ENCODE data around the gene B3GAT1. TPM values are rescaled to one million over a fixed set of nuclear protein-coding genes. Genes with fewer than 3 reads are reported as not detected.

B3GAT1 gene
- polyA plus RNA-seq, 1 of the 3 experiments (the other 2 are of a cell fraction) = 0.15 TPM

DNA sequence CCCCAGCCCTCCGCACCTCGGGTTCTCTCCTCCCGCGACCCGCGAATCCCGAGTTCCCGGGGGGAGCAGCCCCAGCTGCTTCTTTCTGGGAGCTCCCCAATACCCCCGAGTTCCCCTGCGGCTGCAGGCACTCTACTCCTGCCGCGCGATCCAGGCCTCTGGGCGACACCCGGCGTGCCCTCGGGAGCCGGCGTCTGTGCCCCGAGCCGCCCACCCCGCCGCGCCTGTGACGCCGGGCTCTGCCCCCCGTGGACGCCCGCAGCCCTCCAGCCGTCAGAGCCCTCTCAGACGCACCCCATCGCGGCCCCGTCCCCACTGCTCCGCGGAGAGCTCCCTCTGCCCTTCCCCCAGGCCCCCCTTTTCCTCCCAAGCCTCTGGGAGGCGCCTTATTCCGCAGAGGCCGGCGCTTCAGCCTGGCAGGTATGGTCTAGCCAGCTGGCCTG, 79.8 kb downstream of the B3GAT1 start:
- peak overlapping the region; percentile 81; the same call in 1 of the 2 replicates for H2AFZ ChIP-seq (ENCODE audit: low read depth)
- CTCF ChIA-PET = interaction anchor here (0.7 to 1.6 kb wide), 6 partner anchors 11 to 529 kb away, joined by 3 to 5 read pairs (median 3); no protein-coding TSS in a partner anchor

GRCh38 chr11:134331354-134332188, 80.5 kb downstream of the B3GAT1 start, which contains the start of gene GLB1L2:
TSS of gene GLB1L2 (plus strand) at chr11:134331988. CDS start at chr11:134332062, 74 bp downstream.
- H3K9me3 ChIP-seq = no peaks in the 10 kb centered on the region
- H3F3A ChIP-seq (replicated peaks; ENCODE audit: insufficient read depth) = no peaks in the 10 kb centered on the region
- H3K79me2 ChIP-seq (ENCODE audit: insufficient read depth) = no peaks in the 10 kb centered on the region
- peaks cover 7% of the 10 kb centered on the region; the same call in 1 of the 2 replicates for H3K27me3 ChIP-seq (ENCODE audit: insufficient read depth)
- 2% methylated on average over 49 of the region's 80 CpGs for WGBS (ENCODE audit: low lambda C conversion rate)
- no peak within 1 kb of the TSS for H3K9ac ChIP-seq
- CTCF ChIA-PET = interaction anchor here (0.7 to 1.6 kb wide), 5 partner anchors 12 to 529 kb away, joined by 3 to 5 read pairs (median 3); no protein-coding TSS in a partner anchor
- peak within 1 kb of the TSS; percentile 75 for H3K4me2 ChIP-seq
- TF ChIP-seq NRF1 (IDR thresholded peaks at IDR 0.05; ENCODE audit: low read depth, low read length) (peak; percentile 14; the same call in 1 of the 2 replicates), POLR2AphosphoS5 (IDR thresholded peaks at IDR 0.05; ENCODE audit: low read depth, low read length) (no peak), MXI1 (IDR thresholded peaks at IDR 0.05; ENCODE audit: low read depth, low read length) (peak; percentile 80; the same call in 1 of the 2 replicates), NFIC (IDR thresholded peaks at IDR 0.05; ENCODE audit: borderline replicate concordance) (no peak)
- TF ChIP-seq, protein P1, sequence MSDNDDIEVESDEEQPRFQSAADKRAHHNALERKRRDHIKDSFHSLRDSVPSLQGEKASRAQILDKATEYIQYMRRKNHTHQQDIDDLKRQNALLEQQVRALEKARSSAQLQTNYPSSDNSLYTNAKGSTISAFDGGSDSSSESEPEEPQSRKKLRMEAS (IDR thresholded peaks at IDR 0.05; ENCODE audit: low read depth) = 0 out of 2 replicates have a peak, but pooled peaks have one; percentile 54
- H3K4me3 ChIP-seq (ENCODE audit: low read depth in 2 of 2, low read length in 1 of 2) = peak within 1 kb of the TSS; percentile 48 to 53; a peak in 3 of 4 replicates
- no peaks in the 10 kb centered on the region for H3K36me3 ChIP-seq (replicated peaks in 1 of 2; ENCODE audit: control insufficient read depth in 1 of 2, insufficient read depth in 2 of 2, low read length in 1 of 2)
- H3K27ac ChIP-seq (ENCODE audit: low read depth in 2 of 2, low read length in 1 of 2) = no peak within 1 kb of the TSS
- H4K20me1 ChIP-seq (ENCODE audit: insufficient read depth) = no peaks in the 10 kb centered on the region
- peaks cover 0 to 3% of the 10 kb centered on the region in 2 experiments; a peak in 2 of 4 replicates for H3K4me1 ChIP-seq (ENCODE audit: control insufficient read depth in 1 of 2, insufficient read depth in 2 of 2, low read depth in 1 of 2, low read length in 1 of 2)
- peak within 1 kb of the TSS; percentile 81 for H2AFZ ChIP-seq (ENCODE audit: low read depth)
- peak; percentile 99 for DNase-seq
- POLR2A ChIA-PET = no interaction called here
- no peaks in the 10 kb centered on the region for H3K9me2 ChIP-seq

More for the DNA sequence above, 79.8 kb downstream of the B3GAT1 start:
- H3K4me3 ChIP-seq (ENCODE audit: low read depth in 2 of 2, low read length in 1 of 2) = peak overlapping the region in 1 of 2 experiments; percentile 53; a peak in 2 of 4 replicates
- H3K27me3 ChIP-seq (ENCODE audit: insufficient read depth) = peaks cover 7% of the 10 kb centered on the region; the same call in 1 of the 2 replicates
- peak overlapping the region; percentile 75 for H3K4me2 ChIP-seq
- no peaks in the 10 kb centered on the region for H3K36me3 ChIP-seq (replicated peaks in 1 of 2; ENCODE audit: control insufficient read depth in 1 of 2, insufficient read depth in 2 of 2, low read length in 1 of 2)
- no peak overlapping the region for H3K9ac ChIP-seq
- no peaks in the 10 kb centered on the region for H4K20me1 ChIP-seq (ENCODE audit: insufficient read depth)
- peak; percentile 72 for DNase-seq
- TF ChIP-seq MEF2A (IDR thresholded peaks at IDR 0.05; ENCODE audit: borderline replicate concordance, low read depth) (no peak), NFIC (IDR thresholded peaks at IDR 0.05; ENCODE audit: borderline replicate concordance) (no peak), CHD2 (IDR thresholded peaks at IDR 0.05; ENCODE audit: low read length, partially characterized antibody) (no peak), EP300 (IDR thresholded peaks at IDR 0.05; ENCODE audit: borderline replicate concordance in 1 of 2, low read depth in 1 of 2, low read length in 1 of 2) (no peak)
- TF ChIP-seq, protein P2, sequence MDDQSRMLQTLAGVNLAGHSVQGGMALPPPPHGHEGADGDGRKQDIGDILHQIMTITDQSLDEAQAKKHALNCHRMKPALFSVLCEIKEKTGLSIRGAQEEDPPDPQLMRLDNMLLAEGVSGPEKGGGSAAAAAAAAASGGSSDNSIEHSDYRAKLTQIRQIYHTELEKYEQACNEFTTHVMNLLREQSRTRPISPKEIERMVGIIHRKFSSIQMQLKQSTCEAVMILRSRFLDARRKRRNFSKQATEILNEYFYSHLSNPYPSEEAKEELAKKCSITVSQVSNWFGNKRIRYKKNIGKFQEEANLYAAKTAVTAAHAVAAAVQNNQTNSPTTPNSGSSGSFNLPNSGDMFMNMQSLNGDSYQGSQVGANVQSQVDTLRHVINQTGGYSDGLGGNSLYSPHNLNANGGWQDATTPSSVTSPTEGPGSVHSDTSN (IDR thresholded peaks at IDR 0.05) = no peak
- H3K9me2 ChIP-seq = no peaks in the 10 kb centered on the region
- H3K27ac ChIP-seq (ENCODE audit: low read depth in 2 of 2, low read length in 1 of 2) = no peak overlapping the region
- 0% methylated on average over 1 of the region's 40 CpGs for WGBS (ENCODE audit: low lambda C conversion rate)
- POLR2A ChIA-PET = no interaction called here
- H3F3A ChIP-seq (replicated peaks; ENCODE audit: insufficient read depth) = no peaks in the 10 kb centered on the region
- H3K9me3 ChIP-seq = no peaks in the 10 kb centered on the region
- H3K79me2 ChIP-seq (ENCODE audit: insufficient read depth) = no peaks in the 10 kb centered on the region
- H3K4me1 ChIP-seq (ENCODE audit: control insufficient read depth in 1 of 2, insufficient read depth in 2 of 2, low read depth in 1 of 2, low read length in 1 of 2) = peaks cover 0 to 3% of the 10 kb centered on the region in 2 experiments; a peak in 2 of 4 replicates

All from SK-N-SH (cell line).